HG03066 (cell line): ENCODE measurements around the gene CEACAM4.
"Not testable (repeated sequence)": the region's sequence is repeated elsewhere in the genome, so short reads cannot be mapped to it uniquely, and the experiment has no call there.

Experiments used
- ATAC-seq: cut with Tn5 transposase; IDR thresholded peaks from one replicate; pipeline ENCODE4 v1.9.1; 2021; ENCODE audit warnings: low read depth; ENCODE audit not compliant: unreplicated experiment

CEACAM4 gene

GRCh38 chr19:41587101-41587837 lies 39.6 kb downstream of the CEACAM4 start:
- ATAC-seq: no peak

- no peak for ATAC-seq
These were observed 40.8 kb downstream of the CEACAM4 start for GRCh38 chr19:41586064-41586463.

DNA sequence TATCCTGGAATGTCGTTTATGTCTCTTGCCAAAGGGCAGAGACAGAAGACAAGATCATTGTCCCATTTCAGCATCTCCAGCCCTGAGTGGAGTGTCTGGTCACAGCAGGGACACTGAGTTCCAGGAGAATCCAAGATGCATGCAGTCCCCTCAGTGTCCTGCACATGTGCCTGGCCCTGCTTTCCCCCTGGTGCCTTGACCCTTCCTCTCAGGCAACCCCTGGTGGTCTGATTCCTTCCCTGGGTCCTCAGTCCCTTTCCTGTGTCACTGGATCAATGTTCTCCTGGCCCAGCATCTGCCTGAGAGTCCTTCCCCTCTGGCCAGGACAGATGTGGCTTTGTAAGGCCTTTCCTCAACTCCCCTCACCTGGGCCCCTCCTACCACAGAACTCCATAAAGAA lies 41.9 kb downstream of the CEACAM4 start:
- ATAC-seq: no peak

DNA sequence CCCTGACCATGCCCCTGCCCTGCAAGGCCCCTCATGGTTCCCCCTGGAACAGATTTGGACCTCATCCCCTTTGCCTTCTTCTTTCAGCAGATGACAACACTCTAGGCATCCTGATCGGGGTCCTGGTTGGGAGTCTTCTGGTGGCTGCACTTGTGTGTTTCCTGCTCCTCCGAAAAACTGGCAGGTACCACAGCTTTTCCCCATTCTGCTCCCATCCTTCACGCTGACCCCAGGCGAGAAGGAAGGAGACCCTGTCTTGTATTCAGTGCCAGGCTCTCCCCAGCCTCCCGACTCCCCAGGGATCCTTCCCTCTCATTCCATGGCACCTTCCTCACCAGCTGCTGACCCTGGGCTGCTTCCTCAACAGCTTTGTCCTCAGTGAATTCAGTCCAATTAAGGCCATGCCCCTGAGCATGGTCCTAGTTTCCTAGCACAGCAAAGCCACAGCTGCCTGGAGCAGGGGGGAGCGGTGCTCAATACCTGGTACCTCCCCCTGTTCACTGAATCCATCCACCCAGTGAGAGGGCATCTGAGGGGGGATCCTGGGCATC lies 42.5 kb downstream of the CEACAM4 start:
- ATAC-seq: no peak

GRCh38 chr19:41582577-41583182 lies 44.2 kb downstream of the CEACAM4 start:
- ATAC-seq: not testable (repeated sequence)

GRCh38 chr19:41581068-41581467 lies 45.8 kb downstream of the CEACAM4 start:
- not testable (repeated sequence) for ATAC-seq

- ATAC-seq: no peak
These were observed 48.0 kb downstream of the CEACAM4 start for GRCh38 chr19:41578886-41579285.

DNA sequence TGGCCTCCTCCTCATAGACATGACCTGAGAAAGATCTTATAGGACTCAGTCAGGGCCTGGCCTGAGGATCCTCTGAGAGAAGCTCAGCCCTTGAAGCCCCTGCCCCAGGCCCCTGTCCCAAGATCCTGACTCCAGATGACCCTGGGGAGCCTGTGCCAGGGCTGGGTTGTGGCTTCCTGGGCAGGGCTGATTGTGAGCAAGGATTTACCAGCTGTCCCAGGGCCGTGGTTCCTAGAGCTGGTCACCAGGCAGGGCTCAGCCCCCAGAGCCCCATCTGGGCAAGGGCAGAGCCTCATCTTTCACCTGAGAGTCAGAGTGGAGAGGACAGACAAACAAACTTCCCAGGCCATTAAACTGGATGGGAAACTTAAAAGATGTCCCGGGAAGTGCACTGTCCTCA lies 49.0 kb downstream of the CEACAM4 start:
- ATAC-seq: no peak

DNA sequence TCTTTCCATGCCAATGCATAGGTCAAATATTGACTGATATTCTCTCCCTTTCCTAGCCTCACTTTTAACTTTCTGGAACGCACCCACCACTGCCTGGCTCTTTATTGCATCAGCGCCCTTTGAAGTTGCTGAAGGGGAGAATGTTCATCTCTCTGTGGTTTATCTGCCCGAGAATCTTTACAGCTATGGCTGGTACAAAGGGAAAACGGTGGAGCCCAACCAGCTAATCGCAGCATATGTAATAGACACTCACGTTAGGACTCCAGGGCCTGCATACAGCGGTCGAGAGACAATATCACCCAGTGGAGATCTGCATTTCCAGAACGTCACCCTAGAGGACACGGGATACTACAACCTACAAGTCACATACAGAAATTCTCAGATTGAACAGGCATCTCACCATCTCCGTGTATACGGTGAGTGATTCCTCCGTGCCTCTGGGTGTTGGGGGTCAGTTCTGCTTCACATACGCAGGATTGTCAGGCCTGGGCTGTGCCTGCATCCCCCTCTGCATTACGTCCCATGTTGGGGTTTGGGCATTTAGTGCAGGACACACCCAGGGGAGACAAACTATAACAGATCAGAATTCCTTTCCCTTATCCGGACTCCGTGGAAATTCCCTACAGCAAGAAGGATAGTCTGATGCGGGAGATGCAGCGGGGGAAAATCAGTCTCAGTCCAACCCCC lies 49.6 kb downstream of the CEACAM4 start:
- ATAC-seq: no peak

GRCh38 chr19:41575998-41576397 lies 50.9 kb downstream of the CEACAM4 start, which contains the start of gene CEACAM21:
CEACAM21 (plus strand) TSS chr19:41576166; CDS start chr19:41576275, 109 bp downstream.
- no peak for ATAC-seq

- no peak for ATAC-seq
These were observed 56.2 kb downstream of the CEACAM4 start for GRCh38 chr19:41570639-41571112.

DNA sequence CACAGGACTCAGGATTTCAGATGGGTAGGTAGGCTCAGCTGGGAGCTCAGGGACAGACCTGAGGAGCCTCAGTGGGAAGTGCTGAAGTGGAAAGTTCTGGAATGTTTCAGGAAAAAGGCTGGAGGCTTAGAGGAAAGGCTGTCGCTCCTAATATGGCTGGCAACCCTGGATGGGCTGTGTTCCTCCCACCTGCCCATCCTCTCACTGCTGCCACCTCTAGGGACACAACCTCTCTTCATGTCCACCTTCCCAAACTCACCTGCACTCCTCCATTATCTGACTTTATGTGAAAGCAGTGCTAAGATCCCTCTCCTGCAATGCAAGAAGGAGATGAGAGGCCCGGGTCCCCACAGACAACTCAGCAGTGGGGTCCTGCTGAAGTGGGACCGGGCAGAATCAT lies 56.7 kb downstream of the CEACAM4 start:
- ATAC-seq: no peak

GRCh38 chr19:41569481-41570150 lies 57.3 kb downstream of the CEACAM4 start:
- no peak for ATAC-seq
